Tibial nerve (tissue), 4 donors: ENCODE data around the gene IBSP. TPM values are rescaled to one million over a fixed set of nuclear protein-coding genes. Genes with fewer than 3 reads are reported as not detected.

Experiments used
- DNase-seq, 2 donors: peaks; one replicate each; pipeline ENCODE4 v3.0.0-alpha.2; 2019; ENCODE audit warnings: low spot score in 2 of 2
- H3K27ac ChIP-seq, 4 donors: fragments of 200-600 bp; sonication (generic) in 3 of 4; one replicate each; pipeline ENCODE4 v1.5.1; 2017 to 2019; ENCODE audit warnings: mild to moderate bottlenecking in 1 of 4
- H3K27me3 ChIP-seq, 2 donors: fragments of 200-600 bp; sonication (generic) in 1 of 2; one replicate each; pipeline versions ENCODE4 v1.5.1 to v1.6.0; 2017 to 2019
- H3K36me3 ChIP-seq, 3 donors: fragments of 200-600 bp; sonication (generic); one replicate each; pipeline ENCODE4 v1.5.1; 2018 to 2019
- H3K4me1 ChIP-seq, 4 donors: fragments of 200-600 bp; sonication (generic) in 3 of 4; one replicate each; pipeline ENCODE4 v1.5.1; 2017 to 2019
- H3K4me3 ChIP-seq, 4 donors: fragments of 200-600 bp; sonication (generic) in 3 of 4; one replicate each; pipeline ENCODE4 v1.5.1; 2017 to 2019; ENCODE audit warnings: mild to moderate bottlenecking in 1 of 4, moderate library complexity in 1 of 4
- H3K9me3 ChIP-seq, 4 donors: fragments of 200-600 bp; sonication (generic) in 3 of 4; one replicate each; pipeline ENCODE4 v1.5.1; 2017 to 2019
- CTCF ChIP-seq, 5 experiments: fragments of 200-600 bp in 3 of 5; fragments of 450-650 bp in 2 of 5; sonication (generic) in 3 of 5; IDR thresholded peaks; one replicate each; pipeline ENCODE4 v1.5.1; 2016 to 2019; ENCODE audit warnings: antibody characterized with exemption in 5 of 5, mild to moderate bottlenecking in 3 of 5, moderate library complexity in 2 of 5
- EP300 ChIP-seq, 2 donors: sonication (generic); formaldehyde crosslinking; IDR thresholded peaks; one replicate each; pipeline ENCODE4 v1.6.1; 2017; ENCODE audit warnings: antibody characterized with exemption in 2 of 2, mild to moderate bottlenecking in 1 of 2
- POLR2A ChIP-seq, 2 donors: fragments of 450-650 bp; IDR thresholded peaks; one replicate each; pipeline ENCODE4 v1.6.1; 2017; ENCODE audit warnings: antibody characterized with exemption in 2 of 2, mild to moderate bottlenecking in 2 of 2, moderate library complexity in 2 of 2
- WGBS, 2 donors: methylation state at CpG; one replicate each; pipeline ENCODE4 v1.1.5; 2018; 5-methylcytosine and 5-hydroxymethylcytosine counted together
- total RNA-seq, 4 donors: library from RNA; depleted of rRNA; stranded (reverse); fragments of >200 nt; gene quantifications; one replicate each; pipeline ENCODE4 v1.1.0, GENCODE V29; 2016

The IBSP gene
- total RNA-seq, 4 donors from 2014 or later, result not detected

GRCh38 chr4:87835197-87835596 is 35.8 kb downstream of the IBSP start:
- no peak overlapping the region for H3K27ac ChIP-seq
- no peaks in the 10 kb centered on the region for H3K36me3 ChIP-seq
- no peak overlapping the region for H3K4me3 ChIP-seq
- H3K4me1 ChIP-seq, result peaks cover 0 to 23% (median 7%) of the 10 kb centered on the region in 4 donors
- no peaks in the 10 kb centered on the region for H3K9me3 ChIP-seq
- no peaks in the 10 kb centered on the region for H3K27me3 ChIP-seq
- WGBS, 2 donors, result 81 to 96% methylated on average over 2 of the region's 2 CpGs
- DNase-seq, result no peak
- TF ChIP-seq CTCF (IDR thresholded peaks at IDR 0.05) (no peak), POLR2A (IDR thresholded peaks at IDR 0.05) (no peak), EP300 (IDR thresholded peaks at IDR 0.05) (no peak)

- Histone ChIP-seq H3K4me3 (no peak overlapping the region), H3K27me3 (no peaks in the 10 kb centered on the region), H3K27ac (no peak overlapping the region), H3K9me3 (no peaks in the 10 kb centered on the region), H3K36me3 (no peaks in the 10 kb centered on the region), H3K4me1 (peaks cover 0 to 24% (median 10%) of the 10 kb centered on the region in 4 donors)
- TF ChIP-seq EP300 (IDR thresholded peaks at IDR 0.05), result no peak
- no peak for TF ChIP-seq POLR2A (IDR thresholded peaks at IDR 0.05)
- no peak for TF ChIP-seq CTCF (IDR thresholded peaks at IDR 0.05)
- no peak for DNase-seq
- WGBS, 2 donors, result 89 to 92% methylated on average over 2 of the region's 2 CpGs
Measured at GRCh38 chr4:87835743-87836142, 36.4 kb downstream of the IBSP start.

GRCh38 chr4:87838205-87838604 is 38.9 kb downstream of the IBSP start:
- Histone ChIP-seq H3K4me1 (peaks cover 0 to 24% (median 10%) of the 10 kb centered on the region in 4 donors), H3K27ac (peak overlapping the region in 3 of 4 donors; percentile 11 to 85 (median 70)), H3K36me3 (no peaks in the 10 kb centered on the region), H3K27me3 (no peaks in the 10 kb centered on the region), H3K4me3 (no peak overlapping the region), H3K9me3 (no peaks in the 10 kb centered on the region)
- 44 to 48% methylated on average over 6 of the region's 6 CpGs for WGBS, 2 donors
- TF ChIP-seq POLR2A (IDR thresholded peaks at IDR 0.05), result no peak
- TF ChIP-seq CTCF (IDR thresholded peaks at IDR 0.05), result peak; percentile 8 to 41 (median 34)
- no peak for TF ChIP-seq EP300 (IDR thresholded peaks at IDR 0.05)
- no peak for DNase-seq

GRCh38 chr4:87838890-87839591 is 39.7 kb downstream of the IBSP start:
- 21 to 24% methylated on average over 7 of the region's 7 CpGs for WGBS, 2 donors
- Histone ChIP-seq H3K27ac (peak overlapping the region; percentile 11 to 85 (median 56)), H3K36me3 (no peaks in the 10 kb centered on the region), H3K4me3 (no peak overlapping the region), H3K4me1 (peaks cover 0 to 24% (median 10%) of the 10 kb centered on the region in 4 donors), H3K27me3 (no peaks in the 10 kb centered on the region), H3K9me3 (no peaks in the 10 kb centered on the region)
- TF ChIP-seq POLR2A (IDR thresholded peaks at IDR 0.05), result no peak
- peak; percentile 67 to 83 (median 77) for TF ChIP-seq CTCF (IDR thresholded peaks at IDR 0.05)
- TF ChIP-seq EP300 (IDR thresholded peaks at IDR 0.05), result peak in 1 of 2 donors; percentile 38
- peak in 1 of 2 donors; percentile 23 for DNase-seq

GRCh38 chr4:87839592-87839946 is 40.2 kb downstream of the IBSP start:
- DNase-seq, result no peak
- Histone ChIP-seq H3K4me3 (no peak overlapping the region), H3K4me1 (peaks cover 0 to 29% (median 10%) of the 10 kb centered on the region in 4 donors), H3K36me3 (no peaks in the 10 kb centered on the region), H3K9me3 (no peaks in the 10 kb centered on the region), H3K27me3 (no peaks in the 10 kb centered on the region), H3K27ac (peak overlapping the region in 3 of 4 donors; percentile 42 to 85 (median 70))
- TF ChIP-seq CTCF (IDR thresholded peaks at IDR 0.05) (peak in 1 of 5 experiments; percentile 30), EP300 (IDR thresholded peaks at IDR 0.05) (no peak), POLR2A (IDR thresholded peaks at IDR 0.05) (no peak)
- 0 to 7% methylated on average over 1 of the region's 1 CpG for WGBS, 2 donors
